Esophagus muscularis mucosa (tissue), 4 donors: ENCODE results near the gene HTR3D. TPM values are rescaled to one million over a fixed set of nuclear protein-coding genes. Genes with fewer than 3 reads are reported as not detected.

Experiments
- DNase-seq: peaks from one replicate; pipeline ENCODE4 v3.0.0-alpha.2; 2017; ENCODE audit errors: extremely low spot score
- H3K27ac ChIP-seq, 4 donors: fragments of 200-600 bp; sonication (generic); replicated peaks in 1 of 4; 1 replicate in 3 of 4; 2 replicates in 1 of 4; pipeline ENCODE4 v1.5.1; 2016 to 2019; ENCODE audit warnings: mild to moderate bottlenecking in 1 of 4
- H3K27me3 ChIP-seq, 4 donors: fragments of 200-600 bp; sonication (generic); one replicate each; pipeline versions ENCODE4 v1.5.1 to v1.6.0; 2016 to 2019
- H3K36me3 ChIP-seq, 4 donors: fragments of 200-600 bp; sonication (generic); one replicate each; pipeline ENCODE4 v1.5.1; 2016 to 2019
- H3K4me1 ChIP-seq, 4 donors: fragments of 200-600 bp; sonication (generic); one replicate each; pipeline ENCODE4 v1.5.1; 2016 to 2019
- H3K4me3 ChIP-seq, 4 donors: fragments of 200-600 bp; sonication (generic); 1 replicate in 2 of 4; 2 replicates in 2 of 4; pipeline ENCODE4 v1.5.1; 2016 to 2019; ENCODE audit warnings: mild to moderate bottlenecking in 4 of 4, moderate library complexity in 1 of 4
- H3K9me3 ChIP-seq, 4 donors: fragments of 200-600 bp; sonication (generic); 1 replicate in 3 of 4; 2 replicates in 1 of 4; pipeline ENCODE4 v1.5.1; 2016 to 2019
- EP300 ChIP-seq: sonication (generic); formaldehyde crosslinking; IDR thresholded peaks from one replicate; pipeline ENCODE4 v1.6.1; 2017; ENCODE audit warnings: antibody characterized with exemption
- POLR2A ChIP-seq: fragments of 450-650 bp; IDR thresholded peaks from one replicate; pipeline ENCODE4 v1.6.1; 2017; ENCODE audit warnings: antibody characterized with exemption, moderate library complexity, mild to moderate bottlenecking, low read depth
- POLR2AphosphoS5 ChIP-seq, 2 donors: sonication (generic); formaldehyde crosslinking; IDR thresholded peaks; one replicate each; pipeline ENCODE4 v1.6.1; 2017; ENCODE audit warnings: antibody characterized with exemption in 2 of 2
- WGBS: methylation state at CpG from one replicate; pipeline ENCODE4 v1.1.5; 2018; 5-methylcytosine and 5-hydroxymethylcytosine counted together
- intact Hi-C: fragments of 100-400 bp; cut with DNase I; formaldehyde crosslinking; loops from one replicate; pipeline ENCODE4 v1.15.1; 2023
- total RNA-seq, 4 donors: library from RNA; depleted of rRNA; stranded (reverse); fragments of >200 nt; gene quantifications; one replicate each; pipeline versions ENCODE4 v1.1.0 to v1.2.1, GENCODE V29; 2016
- TF ChIP-seq, protein P1 (sequence below), 3 experiments: fragments of 200-600 bp in 2 of 3; fragments of 450-650 bp in 1 of 3; sonication (generic) in 2 of 3; IDR thresholded peaks; one replicate each; pipeline ENCODE4 v1.5.1; 2017 to 2019; ENCODE audit warnings: antibody characterized with exemption in 3 of 3, mild to moderate bottlenecking in 2 of 3, moderate library complexity in 1 of 3

HTR3D gene
- total RNA-seq, 4 donors from 2014 or later = not detected

DNA sequence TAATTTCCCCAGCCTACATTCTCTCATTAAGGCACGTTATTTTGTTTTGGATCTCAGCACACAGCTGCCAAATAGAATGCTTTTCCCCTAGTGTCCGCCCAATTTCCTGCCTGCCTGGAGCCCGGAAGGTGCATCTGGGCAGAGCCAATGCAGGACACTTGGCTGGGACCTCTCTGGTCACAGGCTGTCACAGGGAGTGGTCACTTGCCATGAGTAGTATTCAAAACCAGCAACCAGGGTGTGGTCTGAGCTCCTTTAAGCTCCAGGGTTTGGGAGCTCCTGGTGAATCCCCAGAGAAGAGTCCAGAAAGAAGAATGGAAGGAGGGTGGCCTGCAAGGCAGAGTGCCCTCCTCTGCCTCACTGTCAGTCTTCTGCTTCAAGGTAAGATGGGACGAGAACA lies 21.2 kb downstream of the HTR3D start, which contains the start of gene HTR3C:
Gene HTR3C, plus strand, starts transcription at position 281 of the 400 bp plus-strand sequence. Its CDS starts 34 bp downstream, at position 315.
- Histone ChIP-seq H3K4me1 (no peaks in the 10 kb centered on the region), H3K9me3 (no peaks in the 10 kb centered on the region), H3K4me3 (no peak within 1 kb of the TSS), H3K27ac (no peak within 1 kb of the TSS), H3K36me3 (no peaks in the 10 kb centered on the region), H3K27me3 (no peaks in the 10 kb centered on the region)
- intact Hi-C loops = no loop called here
- WGBS = 68% methylated on average over 4 of the region's 4 CpGs
- TF ChIP-seq, protein P1, sequence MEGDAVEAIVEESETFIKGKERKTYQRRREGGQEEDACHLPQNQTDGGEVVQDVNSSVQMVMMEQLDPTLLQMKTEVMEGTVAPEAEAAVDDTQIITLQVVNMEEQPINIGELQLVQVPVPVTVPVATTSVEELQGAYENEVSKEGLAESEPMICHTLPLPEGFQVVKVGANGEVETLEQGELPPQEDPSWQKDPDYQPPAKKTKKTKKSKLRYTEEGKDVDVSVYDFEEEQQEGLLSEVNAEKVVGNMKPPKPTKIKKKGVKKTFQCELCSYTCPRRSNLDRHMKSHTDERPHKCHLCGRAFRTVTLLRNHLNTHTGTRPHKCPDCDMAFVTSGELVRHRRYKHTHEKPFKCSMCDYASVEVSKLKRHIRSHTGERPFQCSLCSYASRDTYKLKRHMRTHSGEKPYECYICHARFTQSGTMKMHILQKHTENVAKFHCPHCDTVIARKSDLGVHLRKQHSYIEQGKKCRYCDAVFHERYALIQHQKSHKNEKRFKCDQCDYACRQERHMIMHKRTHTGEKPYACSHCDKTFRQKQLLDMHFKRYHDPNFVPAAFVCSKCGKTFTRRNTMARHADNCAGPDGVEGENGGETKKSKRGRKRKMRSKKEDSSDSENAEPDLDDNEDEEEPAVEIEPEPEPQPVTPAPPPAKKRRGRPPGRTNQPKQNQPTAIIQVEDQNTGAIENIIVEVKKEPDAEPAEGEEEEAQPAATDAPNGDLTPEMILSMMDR (IDR thresholded peaks at IDR 0.05) = no peak
- TF ChIP-seq POLR2A = no peak
- no peak for TF ChIP-seq EP300
- no peak for TF ChIP-seq POLR2AphosphoS5 (IDR thresholded peaks at IDR 0.05)
- no peak for DNase-seq

DNA sequence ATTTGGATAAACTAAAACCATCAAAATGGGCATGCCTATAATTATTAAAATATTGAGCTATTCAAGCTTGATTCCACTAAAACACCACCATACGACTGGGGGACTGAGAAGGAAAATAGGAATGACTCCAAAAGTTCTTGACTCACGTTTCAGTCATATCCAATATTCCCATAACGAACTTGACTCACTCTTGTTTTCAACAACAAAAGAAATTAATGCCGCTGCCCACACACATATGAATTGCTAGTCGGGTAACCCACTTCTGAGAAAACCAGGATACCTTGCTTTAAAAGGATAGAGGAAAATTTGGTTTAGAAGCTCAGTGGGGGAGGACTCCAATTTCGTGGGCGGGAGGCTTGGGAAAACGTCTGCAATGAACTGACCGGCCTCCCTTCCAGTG lies 26.5 kb downstream of the HTR3D start:
- H3K27me3 ChIP-seq = no peaks in the 10 kb centered on the region
- no peaks in the 10 kb centered on the region for H3K9me3 ChIP-seq
- no peak overlapping the region for H3K27ac ChIP-seq
- H3K4me1 ChIP-seq = no peaks in the 10 kb centered on the region
- no peaks in the 10 kb centered on the region for H3K36me3 ChIP-seq
- no peak overlapping the region for H3K4me3 ChIP-seq
- TF ChIP-seq, protein P1 (IDR thresholded peaks at IDR 0.05) = no peak
- TF ChIP-seq POLR2A (no peak), EP300 (no peak), POLR2AphosphoS5 (IDR thresholded peaks at IDR 0.05) (no peak)
- DNase-seq = no peak
- intact Hi-C loops = no loop called here
- WGBS = 62% methylated on average over 9 of the region's 9 CpGs

DNA sequence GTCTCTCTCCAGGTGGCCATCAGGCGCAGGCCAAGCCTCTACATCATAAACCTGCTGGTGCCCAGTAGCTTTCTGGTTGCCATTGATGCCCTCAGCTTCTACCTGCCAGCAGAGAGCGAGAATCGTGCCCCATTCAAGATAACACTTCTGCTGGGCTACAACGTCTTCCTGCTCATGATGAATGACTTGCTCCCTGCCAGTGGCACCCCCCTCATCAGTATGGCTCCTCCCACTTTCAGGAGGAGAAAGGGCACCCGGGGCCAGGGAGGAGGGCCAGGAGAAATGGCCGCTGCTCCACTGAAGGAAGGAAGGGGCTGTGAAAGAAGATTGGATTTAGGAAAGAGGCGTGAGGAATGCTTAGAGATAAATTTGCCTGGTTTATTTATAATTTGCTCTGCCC lies 27.9 kb downstream of the HTR3D start:
- Histone ChIP-seq H3K4me3 (no peak overlapping the region), H3K9me3 (no peaks in the 10 kb centered on the region), H3K36me3 (no peaks in the 10 kb centered on the region), H3K27me3 (no peaks in the 10 kb centered on the region), H3K27ac (no peak overlapping the region), H3K4me1 (no peaks in the 10 kb centered on the region)
- TF ChIP-seq, protein P1 (IDR thresholded peaks at IDR 0.05) = no peak
- TF ChIP-seq POLR2AphosphoS5 (IDR thresholded peaks at IDR 0.05) (no peak), EP300 (no peak), POLR2A (no peak)
- 56% methylated on average over 4 of the region's 7 CpGs for WGBS
- no peak for DNase-seq
- intact Hi-C loops = no loop called here

DNA sequence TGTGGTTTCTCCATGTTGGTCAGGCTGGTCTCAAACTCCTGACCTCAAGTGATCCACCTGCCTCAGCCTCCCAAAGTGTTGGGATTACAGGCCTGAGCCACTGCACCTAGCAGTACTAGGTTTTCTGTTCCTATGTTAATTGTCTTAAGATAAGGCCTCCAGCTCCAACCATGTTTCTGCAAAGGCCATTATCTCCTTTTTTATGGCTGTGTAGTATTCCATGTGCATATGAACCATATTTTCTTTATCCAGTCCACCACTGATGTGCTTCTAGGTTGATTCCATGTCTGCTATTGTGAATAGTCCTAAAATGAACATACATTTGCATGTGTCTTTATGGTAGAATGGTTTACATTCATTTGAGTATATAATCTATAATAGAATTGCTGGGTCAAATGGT lies 31.1 kb downstream of the HTR3D start:
- intact Hi-C loops = no loop called here
- TF ChIP-seq POLR2AphosphoS5 (IDR thresholded peaks at IDR 0.05) = no peak
- TF ChIP-seq, protein P1 (IDR thresholded peaks at IDR 0.05) = no peak
- TF ChIP-seq EP300 = no peak
- TF ChIP-seq POLR2A = no peak
- no peak for DNase-seq

DNA sequence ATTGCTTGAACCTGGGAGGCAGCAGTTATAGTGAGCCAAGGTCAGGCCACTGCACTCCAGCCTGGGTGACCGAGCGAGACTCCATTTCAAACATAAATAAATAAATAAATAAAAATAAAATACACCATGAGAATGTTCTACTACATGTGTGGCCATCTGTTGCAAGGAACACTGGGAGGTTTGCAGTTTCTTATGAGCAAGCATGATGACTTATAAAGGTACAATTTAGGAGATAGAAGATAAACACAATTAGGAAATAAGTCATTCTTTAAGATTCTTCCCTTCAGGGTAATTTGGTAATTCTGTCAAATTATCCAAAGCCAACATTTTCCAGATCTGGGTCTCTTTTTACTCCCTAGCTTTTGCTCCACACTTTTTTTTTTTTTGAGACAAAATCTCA lies 34.7 kb downstream of the HTR3D start:
- no peak for DNase-seq
- TF ChIP-seq, protein P1 (IDR thresholded peaks at IDR 0.05) = no peak
- TF ChIP-seq EP300 (no peak), POLR2A (no peak), POLR2AphosphoS5 (IDR thresholded peaks at IDR 0.05) (no peak)
- Histone ChIP-seq H3K4me1 (no peaks in the 10 kb centered on the region), H3K36me3 (no peaks in the 10 kb centered on the region), H3K9me3 (no peaks in the 10 kb centered on the region), H3K4me3 (no peak overlapping the region), H3K27ac (no peak overlapping the region), H3K27me3 (no peaks in the 10 kb centered on the region)
- WGBS = 74% methylated on average over 2 of the region's 2 CpGs
- intact Hi-C loops = no loop called here

More for the DNA sequence above, 31.1 kb downstream of the HTR3D start:
- Histone ChIP-seq H3K4me3 (no peak overlapping the region), H3K36me3 (no peaks in the 10 kb centered on the region), H3K27me3 (no peaks in the 10 kb centered on the region), H3K9me3 (no peaks in the 10 kb centered on the region), H3K4me1 (no peaks in the 10 kb centered on the region), H3K27ac (no peak overlapping the region)
